Common myeloid progenitor, CD34-positive (primary cell): ENCODE data around the gene PAFAH2.

ENCODE experiments used
- CTCF ChIA-PET: fragments of 350-600 bp; sonication (Branson Sonifier 250); formaldehyde crosslinking; loops from one replicate; lab custom pipeline; 2021; ENCODE audit warnings: antibody characterized with exemption; lab: Charles Lee
- POLR2A ChIA-PET: fragments of 350-600 bp; sonication (Branson Sonifier 250); formaldehyde crosslinking; loops from one replicate; lab custom pipeline; 2021; ENCODE audit warnings: antibody characterized with exemption; lab: Charles Lee
- DNase-seq, 3 donors: peaks; one replicate each; pipeline versions ENCODE4 v3.0.0 to v3.0.0-alpha.2; 2013
- H3K27ac ChIP-seq, 2 experiments: 1 replicate in 1 of 2; 2 replicates in 1 of 2; pipeline ENCODE4 v1.7.0; 2013; ENCODE audit warnings: inconsistent platforms in 2 of 2, low read length in 2 of 2, mild to moderate bottlenecking in 2 of 2, low read depth in 1 of 2, moderate library complexity in 1 of 2; ENCODE audit not compliant: severe bottlenecking in 2 of 2, insufficient read depth in 1 of 2, poor library complexity in 1 of 2
- H3K27me3 ChIP-seq, 5 experiments: replicated peaks in 2 of 5; 1 replicate in 3 of 5; 2 replicates in 2 of 5; pipeline versions ENCODE4 v1.6.1 to v1.7.0; 2013; ENCODE audit warnings: low read length in 4 of 5, mild to moderate bottlenecking in 2 of 5, moderate library complexity in 2 of 5, inconsistent platforms in 1 of 5; ENCODE audit not compliant: insufficient read depth in 5 of 5, control insufficient read depth in 4 of 5
- H3K36me3 ChIP-seq, 4 experiments: 1 replicate in 2 of 4; 2 replicates in 2 of 4; pipeline versions ENCODE4 v1.6.1 to v1.7.0; 2013; ENCODE audit warnings: low read length in 3 of 4, control low read depth in 1 of 4, mild to moderate bottlenecking in 1 of 4; ENCODE audit not compliant: control insufficient read depth in 4 of 4, insufficient read depth in 4 of 4
- H3K4me1 ChIP-seq, 4 experiments: 1 replicate in 3 of 4; 2 replicates in 1 of 4; pipeline versions ENCODE4 v1.6.1 to v1.7.1; 2013; ENCODE audit warnings: low read length in 3 of 4, mild to moderate bottlenecking in 3 of 4, control low read depth in 1 of 4, inconsistent platforms in 1 of 4, moderate library complexity in 1 of 4; ENCODE audit not compliant: control insufficient read depth in 4 of 4, insufficient read depth in 4 of 4; ENCODE audit errors: control extremely low read depth in 1 of 4
- H3K4me3 ChIP-seq, 7 experiments: 1 replicate in 4 of 7; 2 replicates in 3 of 7; pipeline versions ENCODE4 v1.5.1 to v1.7.0; 2013; ENCODE audit warnings: mild to moderate bottlenecking in 7 of 7, low read length in 6 of 7, moderate library complexity in 6 of 7, inconsistent platforms in 2 of 7, low read depth in 2 of 7, control low read depth in 1 of 7; ENCODE audit not compliant: insufficient read depth in 4 of 7, control insufficient read depth in 1 of 7; ENCODE audit errors: extremely low read depth in 1 of 7
- H3K9me3 ChIP-seq, 5 experiments: 1 replicate in 4 of 5; 2 replicates in 1 of 5; pipeline versions ENCODE4 v1.6.1 to v1.7.1; 2013; ENCODE audit warnings: low read length in 4 of 5, mild to moderate bottlenecking in 2 of 5, inconsistent platforms in 1 of 5, low read depth in 1 of 5, moderate library complexity in 1 of 5; ENCODE audit not compliant: control insufficient read depth in 4 of 5, insufficient read depth in 2 of 5; ENCODE audit errors: control extremely low read depth in 1 of 5
- WGBS: methylation state at CpG from one replicate; pipeline ENCODE4 v1.1.5; 2013; ENCODE audit not compliant: insufficient coverage; 5-methylcytosine and 5-hydroxymethylcytosine counted together

Gene PAFAH2

DNA sequence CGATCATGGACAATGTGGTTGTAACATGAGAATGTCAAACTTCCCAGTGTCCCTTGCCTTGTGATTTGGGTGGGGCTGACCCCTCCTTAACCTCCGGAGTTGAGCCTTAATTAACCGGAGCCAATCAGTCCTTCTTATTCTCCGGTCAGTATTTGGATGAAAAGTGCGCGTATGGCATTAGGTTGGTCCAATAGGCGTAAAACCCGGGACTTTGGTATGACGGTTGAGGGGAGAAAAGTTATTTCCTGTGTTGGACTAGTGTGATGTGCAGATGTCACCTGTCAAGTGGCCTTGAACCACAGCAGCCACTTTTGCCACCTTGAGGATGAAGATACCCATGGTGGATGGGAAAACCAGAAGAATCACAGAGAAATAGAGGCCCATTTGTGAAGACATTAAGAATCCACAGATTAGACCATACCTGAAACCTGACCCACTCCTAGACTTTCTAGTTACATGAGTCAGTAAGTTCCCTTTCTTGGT is 5.1 kb downstream of the PAFAH2 start:
- no peaks in the 10 kb centered on the region for H3K27me3 ChIP-seq
- no peak for DNase-seq
- WGBS, result 93% methylated on average over 9 of the region's 9 CpGs
- H3K4me3 ChIP-seq, result no peak overlapping the region
- H3K4me1 ChIP-seq, result peaks cover 6 to 60% (median 41%) of the 10 kb centered on the region in 4 experiments
- ChIA-PET POLR2A (no interaction called here), CTCF (interaction anchor here (1.1 to 12.8 kb wide), 3 partner anchors 88 to 96 kb away, joined by 4 to 368 read pairs (median 5); partner anchors contain the start of gene STMN1)
- H3K36me3 ChIP-seq, result peaks cover 0 to 8% (median 4%) of the 10 kb centered on the region in 4 experiments
- no peak overlapping the region for H3K27ac ChIP-seq
- no peaks in the 10 kb centered on the region for H3K9me3 ChIP-seq

DNA sequence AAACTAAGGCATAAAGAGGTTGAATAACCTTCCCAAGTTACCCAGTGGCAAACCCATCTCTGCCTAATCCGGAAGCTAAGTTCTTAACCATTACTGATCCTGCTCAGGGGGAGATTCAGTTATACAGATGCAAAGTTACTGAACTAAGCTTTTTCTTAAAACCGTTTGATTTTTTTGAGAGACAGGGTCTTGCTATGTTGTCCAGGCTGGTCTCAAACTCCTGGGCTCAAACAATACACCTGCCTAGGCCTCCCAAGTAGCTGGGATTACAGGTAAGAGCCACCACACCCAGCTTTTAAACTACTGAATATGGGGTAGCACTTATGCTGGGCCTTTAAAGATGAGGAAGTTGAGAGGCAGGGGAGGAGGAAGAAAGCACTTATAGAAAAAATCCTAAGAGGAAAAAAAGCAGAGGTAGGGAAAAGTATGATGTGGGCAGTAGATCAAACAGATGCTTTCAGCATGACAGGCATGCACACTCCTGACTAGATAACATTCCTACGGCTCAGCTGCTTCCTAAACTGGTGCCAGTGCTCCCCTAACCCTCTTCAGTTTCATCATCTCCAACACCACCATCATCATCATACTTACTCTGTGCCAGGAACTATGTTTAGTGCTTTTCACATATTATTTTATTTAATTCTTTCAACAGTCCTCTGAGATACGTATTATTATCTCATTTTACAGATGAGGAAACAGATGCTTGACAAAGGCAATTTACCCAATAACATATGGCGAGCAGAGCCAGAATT is 5.8 kb downstream of the PAFAH2 start:
- DNase-seq, result peak in 1 of 3 donors; percentile 25
- Histone ChIP-seq H3K27me3 (no peaks in the 10 kb centered on the region), H3K4me1 (peaks cover 6 to 54% (median 37%) of the 10 kb centered on the region in 4 experiments), H3K9me3 (no peaks in the 10 kb centered on the region), H3K4me3 (no peak overlapping the region), H3K27ac (no peak overlapping the region), H3K36me3 (peaks cover 2 to 10% (median 5%) of the 10 kb centered on the region in 4 experiments)
- 84% methylated on average over 4 of the region's 5 CpGs for WGBS
- ChIA-PET POLR2A (no interaction called here), CTCF (interaction anchor here (1.1 to 2.0 kb wide), 4 partner anchors 8 to 96 kb away, joined by 3 to 5 read pairs (median 4); no protein-coding TSS in a partner anchor)

DNA sequence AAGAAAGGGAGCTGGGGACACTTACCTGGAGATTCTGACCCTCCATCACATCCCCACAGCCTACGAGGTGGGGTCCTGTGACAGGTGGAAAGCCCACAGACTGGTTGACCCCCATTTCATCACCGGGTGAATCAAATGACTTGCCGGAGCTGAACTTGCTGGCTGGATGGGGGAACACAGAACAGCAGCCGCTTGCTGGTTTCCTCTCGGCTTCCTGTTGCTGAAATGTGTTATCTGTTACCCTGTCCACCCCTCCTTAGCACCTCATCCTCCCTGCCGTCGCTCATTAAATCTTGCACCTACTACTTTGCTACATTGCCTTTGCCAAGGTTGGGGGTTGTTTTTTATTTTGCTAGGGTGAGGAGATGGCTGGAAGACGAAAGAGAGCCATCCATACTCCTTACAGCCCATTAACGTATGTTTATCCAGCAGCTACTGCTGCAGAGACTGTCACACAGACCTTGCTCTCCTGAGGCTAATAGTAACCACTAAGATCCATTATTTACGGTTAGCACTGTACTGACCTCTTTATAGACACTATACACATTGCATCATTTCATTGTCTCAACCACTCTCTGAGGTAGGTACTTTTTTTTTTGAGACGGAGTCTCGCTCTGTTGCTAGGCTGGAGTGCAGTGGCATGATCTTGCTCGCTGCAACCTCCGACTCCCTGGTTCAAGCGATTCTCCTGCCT is 7.0 kb downstream of the PAFAH2 start:
- H3K4me1 ChIP-seq, result peaks cover 6 to 47% (median 31%) of the 10 kb centered on the region in 4 experiments
- H3K4me3 ChIP-seq, result peak overlapping the region in 6 of 7 experiments; percentile 10 to 61 (median 52)

DNA sequence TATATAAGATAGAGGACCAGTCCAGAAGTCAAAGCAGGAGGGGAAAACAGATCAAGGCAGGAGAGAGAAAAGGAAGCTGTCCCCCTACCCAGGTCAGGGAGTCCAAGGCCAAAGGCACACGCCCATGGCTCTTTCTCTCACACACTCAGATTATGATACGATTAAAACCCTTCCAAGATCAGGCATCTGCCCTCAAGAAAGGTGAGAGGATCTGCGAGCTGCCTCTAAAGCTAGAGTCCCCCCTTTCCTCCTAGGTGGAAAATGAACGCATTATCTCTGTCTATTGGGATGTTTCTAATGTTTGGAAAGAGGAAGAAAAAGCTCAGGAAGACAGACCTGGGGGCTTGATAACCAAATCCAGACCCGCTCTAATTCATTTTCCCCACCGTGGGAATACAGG is 7.6 kb downstream of the PAFAH2 start:
- 40% methylated on average over 2 of the region's 6 CpGs for WGBS
- Histone ChIP-seq H3K27me3 (no peaks in the 10 kb centered on the region), H3K36me3 (peaks cover 2 to 18% (median 11%) of the 10 kb centered on the region in 4 experiments), H3K9me3 (no peaks in the 10 kb centered on the region), H3K4me3 (peak overlapping the region in 6 of 7 experiments; percentile 10 to 61 (median 52)), H3K27ac (peak overlapping the region; percentile 15 to 44), H3K4me1 (peaks cover 6 to 47% (median 31%) of the 10 kb centered on the region in 4 experiments)
- POLR2A ChIA-PET, result interaction anchor here (0.6 to 1.4 kb wide), 5 partner anchors 7 to 114 kb away, joined by 3 to 4 read pairs (median 3); partner anchors contain the start of gene PAFAH2
- DNase-seq, result no peak
- CTCF ChIA-PET, result interaction anchor here (0.6 to 4.0 kb wide), 8 partner anchors 10 to 129 kb away, joined by 3 to 20 read pairs (median 3); no protein-coding TSS in a partner anchor

More for the DNA sequence above, 7.0 kb downstream of the PAFAH2 start:
- H3K36me3 ChIP-seq, result peaks cover 2 to 12% (median 7%) of the 10 kb centered on the region in 4 experiments
- no peaks in the 10 kb centered on the region for H3K9me3 ChIP-seq
- peak; percentile 36 to 90 (median 84) for DNase-seq
- POLR2A ChIA-PET, result interaction anchor here (0.6 to 1.4 kb wide), 4 partner anchors 18 to 115 kb away, joined by 3 to 4 read pairs (median 3); no protein-coding TSS in a partner anchor
- WGBS, result 55% methylated on average over 9 of the region's 15 CpGs
- H3K27ac ChIP-seq, result peak overlapping the region; percentile 15 to 44
- no peaks in the 10 kb centered on the region for H3K27me3 ChIP-seq
- CTCF ChIA-PET, result interaction anchor here (0.6 to 4.0 kb wide), 8 partner anchors 9 to 129 kb away, joined by 3 to 20 read pairs (median 4); no protein-coding TSS in a partner anchor

DNA sequence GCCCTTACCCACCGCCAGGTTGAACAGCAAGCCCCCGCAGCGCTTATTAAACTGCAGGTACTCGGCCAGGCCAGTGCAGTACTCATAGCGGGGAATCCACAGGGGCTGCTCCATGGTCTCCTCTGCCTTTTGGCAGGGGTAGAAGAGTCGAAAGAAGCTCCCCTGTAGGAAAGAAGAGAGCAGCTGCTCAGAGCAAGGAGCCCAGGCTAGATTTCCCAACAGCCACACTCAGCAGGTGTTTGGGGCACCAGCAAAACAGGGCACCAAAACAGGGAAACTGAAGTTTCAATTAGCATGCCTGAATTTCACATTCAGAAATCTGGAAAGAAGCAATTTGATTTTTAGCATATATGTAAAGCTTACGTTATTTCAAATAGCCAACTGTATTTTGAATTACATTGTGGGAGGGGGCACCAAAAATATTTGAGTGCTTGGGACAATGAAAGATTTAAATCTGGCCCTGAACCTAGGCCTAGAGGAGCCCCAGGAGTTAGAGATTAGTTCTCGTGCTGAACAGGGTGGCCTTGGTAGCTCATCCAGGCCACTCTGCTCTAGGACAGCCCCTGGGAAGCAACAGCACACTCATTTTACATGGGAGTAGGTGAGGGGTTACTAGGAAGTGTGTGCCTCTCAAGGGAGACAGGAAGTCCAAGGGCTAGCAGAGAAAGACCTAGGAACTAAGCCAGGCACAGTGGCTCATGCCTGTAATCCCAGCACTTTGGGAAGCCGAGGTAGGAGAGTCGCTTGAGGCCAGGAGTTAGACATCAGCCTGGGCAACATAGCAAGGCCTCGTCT is 8.2 kb downstream of the PAFAH2 start:
- Histone ChIP-seq H3K27me3 (no peaks in the 10 kb centered on the region), H3K36me3 (peaks cover 4 to 22% (median 13%) of the 10 kb centered on the region in 4 experiments), H3K4me3 (peak overlapping the region in 2 of 7 experiments; percentile 52 to 61), H3K9me3 (no peaks in the 10 kb centered on the region), H3K27ac (peak overlapping the region in 1 of 2 experiments; percentile 44), H3K4me1 (peaks cover 6 to 47% (median 31%) of the 10 kb centered on the region in 4 experiments)
- CTCF ChIA-PET, result interaction anchor here (0.6 to 4.0 kb wide), 5 partner anchors 7 to 130 kb away, joined by 3 to 20 read pairs (median 3); partner anchors contain the start of gene PAFAH2
- POLR2A ChIA-PET, result interaction anchor here (0.6 to 1.4 kb wide), 2 partner anchors 8 to 65 kb away, joined by 3 read pairs; partner anchors contain the start of gene PAFAH2
- 93% methylated on average over 7 of the region's 11 CpGs for WGBS
- no peak for DNase-seq

DNA sequence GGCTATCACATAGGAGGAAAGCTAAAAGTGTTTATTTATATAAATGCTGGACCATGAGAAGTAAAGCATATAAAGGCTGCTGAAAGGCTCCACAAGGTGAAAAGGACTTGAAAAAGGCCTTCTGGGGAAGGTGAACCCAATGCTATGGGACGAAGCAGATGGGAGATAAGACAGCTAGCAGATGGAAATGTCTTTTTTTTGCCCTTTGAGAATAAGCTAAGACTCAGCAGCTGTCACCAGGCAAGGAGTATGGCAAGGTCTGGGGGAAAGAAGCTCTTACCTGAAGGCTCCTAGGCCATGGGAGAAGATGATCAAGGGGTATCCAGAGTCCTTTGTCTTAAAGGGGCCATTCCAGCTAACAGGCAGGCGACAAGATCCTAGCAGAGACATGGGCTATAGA is 9.9 kb downstream of the PAFAH2 start:
- Histone ChIP-seq H3K9me3 (no peaks in the 10 kb centered on the region), H3K27me3 (no peaks in the 10 kb centered on the region), H3K27ac (no peak overlapping the region), H3K36me3 (peaks cover 5 to 35% (median 18%) of the 10 kb centered on the region in 4 experiments), H3K4me1 (peaks cover 6 to 39% (median 31%) of the 10 kb centered on the region in 4 experiments), H3K4me3 (no peak overlapping the region)
- ChIA-PET CTCF (interaction anchor here (0.9 to 4.0 kb wide), 5 partner anchors 9 to 91 kb away, joined by 3 to 20 read pairs (median 7); partner anchors contain the start of gene PAFAH2), POLR2A (interaction anchor here (1.0 kb wide), 1 partner anchor 10 kb away, joined by 3 read pairs; no protein-coding TSS in a partner anchor)
- no peak for DNase-seq
- WGBS, result 90% methylated on average over 1 of the region's 2 CpGs
